GM12878 (cell line): ENCODE measurements around the gene ZNF225. TPM values are rescaled to one million over a fixed set of nuclear protein-coding genes. Genes with fewer than 3 reads are reported as not detected.

Source experiments
- polyA plus RNA-seq, 11 experiments: library from polyadenylated mRNA; depleted of rRNA in 4 of 11; unstranded in 6 of 11; stranded (reverse) in 5 of 11; fragments of >200 nt; fragmentation: Nextera tagmentation in 4 of 11; fragmentation: Illumina TruSeq in 1 of 11; extraction: Ambion mirVana in 4 of 11; extraction: Trizol in 1 of 11; gene quantifications; 1 replicate in 1 of 11; 2 replicates in 10 of 11; pipeline versions ENCODE4 v1.2.1 to v1.2.3, GENCODE V29; 2011 to 2016; ENCODE audit warnings: inconsistent platforms in 2 of 11, missing spikeins in 2 of 11, low read depth in 1 of 11
- small RNA-seq: library from RNA; depleted of rRNA; stranded (forward); fragments of <200 nt; gene quantifications from one replicate; pipeline ENCODE3, GENCODE V24; 2014
- total RNA-seq, 4 experiments: library from RNA; depleted of rRNA in 3 of 4; stranded (reverse); fragments of >200 nt in 3 of 4; fragmentation: Illumina TruSeq in 1 of 4; extraction: Trizol in 1 of 4; gene quantifications; 2 replicates each; pipeline versions ENCODE4 v1.2.1 to v1.2.3, GENCODE V29; 2013 to 2021

ZNF225 gene
- total and polyA plus RNA-seq, 10 of the 15 experiments (the other 5 are each of a cell fraction or from before 2014, with no cell fraction given), result 1.3 to 4.4 (median 2.6) TPM

Small RNA genes within 50 kb of the gene (small RNA-seq; reads per million reads assigned to genes)
- not detected for gene RNU6-902P

Other genes starting within 250 kb of the ZNF225 start
Only the 7 nearest of the 15 such genes appear.
- 4.0 and 4.1 TPM in 2 replicates for gene ZNF222, start 88.0 kb upstream of the ZNF225 start, total RNA-seq (2014; rRNA removed)
- 4.6 and 5.6 TPM in 2 replicates for gene ZNF222, start 88.0 kb upstream of the ZNF225 start, total RNA-seq (2014; rRNA removed; fragmentation: Illumina TruSeq; extraction: Trizol)
- gene ZNF222, start 88.0 kb upstream of the ZNF225 start, total RNA-seq (2021), result 2.9 and 3.9 TPM in 2 replicates
- gene ZNF222, start 88.0 kb upstream of the ZNF225 start, polyA plus RNA-seq (2011; rRNA removed), result 5.9 and 8.7 TPM in 2 replicates
- gene ZNF222, start 88.0 kb upstream of the ZNF225 start, polyA plus RNA-seq (2014; fragmentation: Illumina TruSeq; extraction: Trizol), result 4.4 and 7.4 TPM in 2 replicates
- gene ZNF222, start 88.0 kb upstream of the ZNF225 start, polyA plus RNA-seq (2014; fragmentation: Nextera tagmentation; extraction: Ambion mirVana), result 1 to 10 TPM; 3.3 to 4.7 TPM
- gene ZNF222, start 88.0 kb upstream of the ZNF225 start, polyA plus RNA-seq (2014; rRNA removed), result 3.2 and 4.6 TPM in 2 replicates
- gene ZNF222, start 88.0 kb upstream of the ZNF225 start, polyA plus RNA-seq (2016; fragmentation: Nextera tagmentation; extraction: Ambion mirVana), result 1 to 10 TPM; 2.3 to 2.4 TPM
- gene ZNF223, start 61.4 kb upstream of the ZNF225 start, total RNA-seq (2014; rRNA removed), result 0.11 TPM in 1 of 2 replicates, not detected in the other
- gene ZNF223, start 61.4 kb upstream of the ZNF225 start, total RNA-seq (2014; rRNA removed; fragmentation: Illumina TruSeq; extraction: Trizol), result 0.18 TPM in 1 of 2 replicates, not detected in the other
- not detected in 2 replicates for gene ZNF223, start 61.4 kb upstream of the ZNF225 start, total RNA-seq (2021)
- gene ZNF223, start 61.4 kb upstream of the ZNF225 start, polyA plus RNA-seq (2011; rRNA removed), result 3.7 and 5.0 TPM in 2 replicates
- 0.09 TPM in 1 of 2 replicates, not detected in the other for gene ZNF223, start 61.4 kb upstream of the ZNF225 start, polyA plus RNA-seq (2014; fragmentation: Illumina TruSeq; extraction: Trizol)
- gene ZNF223, start 61.4 kb upstream of the ZNF225 start, polyA plus RNA-seq (2014; fragmentation: Nextera tagmentation; extraction: Ambion mirVana), result under 1 TPM in 1 of 2 experiments, not detected in 1; 0.16 TPM
- gene ZNF223, start 61.4 kb upstream of the ZNF225 start, polyA plus RNA-seq (2014; rRNA removed), result 0.05 and 0.14 TPM in 2 replicates
- gene ZNF223, start 61.4 kb upstream of the ZNF225 start, polyA plus RNA-seq (2016; fragmentation: Nextera tagmentation; extraction: Ambion mirVana), result under 1 TPM in 1 of 2 experiments, not detected in 1; 0.20 TPM
- gene ZNF284, start 41.2 kb upstream of the ZNF225 start, total RNA-seq (2014; rRNA removed), result 0.45 and 0.49 TPM in 2 replicates
- 0.72 and 0.88 TPM in 2 replicates for gene ZNF284, start 41.2 kb upstream of the ZNF225 start, total RNA-seq (2014; rRNA removed; fragmentation: Illumina TruSeq; extraction: Trizol)
- gene ZNF284, start 41.2 kb upstream of the ZNF225 start, total RNA-seq (2021), result 0.53 and 0.82 TPM in 2 replicates
- 1.7 TPM in 2 replicates for gene ZNF284, start 41.2 kb upstream of the ZNF225 start, polyA plus RNA-seq (2011; rRNA removed)
- gene ZNF284, start 41.2 kb upstream of the ZNF225 start, polyA plus RNA-seq (2014; fragmentation: Illumina TruSeq; extraction: Trizol), result 0.48 and 0.62 TPM in 2 replicates
- under 1 TPM; 0.37 to 0.68 TPM for gene ZNF284, start 41.2 kb upstream of the ZNF225 start, polyA plus RNA-seq (2014; fragmentation: Nextera tagmentation; extraction: Ambion mirVana)
- gene ZNF284, start 41.2 kb upstream of the ZNF225 start, polyA plus RNA-seq (2014; rRNA removed), result 0.25 and 0.35 TPM in 2 replicates
- under 1 TPM; 0.60 TPM for gene ZNF284, start 41.2 kb upstream of the ZNF225 start, polyA plus RNA-seq (2016; fragmentation: Nextera tagmentation; extraction: Ambion mirVana)
- 17.2 and 21.7 TPM in 2 replicates for gene ZNF224, start 19.0 kb upstream of the ZNF225 start, total RNA-seq (2014; rRNA removed)
- 20.1 and 20.7 TPM in 2 replicates for gene ZNF224, start 19.0 kb upstream of the ZNF225 start, total RNA-seq (2014; rRNA removed; fragmentation: Illumina TruSeq; extraction: Trizol)
- 14.2 and 15.3 TPM in 2 replicates for gene ZNF224, start 19.0 kb upstream of the ZNF225 start, total RNA-seq (2021)
- 39.4 and 53.6 TPM in 2 replicates for gene ZNF224, start 19.0 kb upstream of the ZNF225 start, polyA plus RNA-seq (2011; rRNA removed)
- 18.0 and 25.7 TPM in 2 replicates for gene ZNF224, start 19.0 kb upstream of the ZNF225 start, polyA plus RNA-seq (2014; fragmentation: Illumina TruSeq; extraction: Trizol)
- 1 to 10 TPM; 6.8 to 7.8 TPM for gene ZNF224, start 19.0 kb upstream of the ZNF225 start, polyA plus RNA-seq (2014; fragmentation: Nextera tagmentation; extraction: Ambion mirVana)
- gene ZNF224, start 19.0 kb upstream of the ZNF225 start, polyA plus RNA-seq (2014; rRNA removed), result 17.0 and 20.1 TPM in 2 replicates
- 10 to 100 TPM; 12.4 to 17.2 TPM for gene ZNF224, start 19.0 kb upstream of the ZNF225 start, polyA plus RNA-seq (2016; fragmentation: Nextera tagmentation; extraction: Ambion mirVana)
- 6.3 and 6.8 TPM in 2 replicates for gene ZNF234, start 28.2 kb downstream of the ZNF225 start, total RNA-seq (2014; rRNA removed)
- gene ZNF234, start 28.2 kb downstream of the ZNF225 start, total RNA-seq (2014; rRNA removed; fragmentation: Illumina TruSeq; extraction: Trizol), result 8.1 and 8.9 TPM in 2 replicates
- 8.1 and 9.3 TPM in 2 replicates for gene ZNF234, start 28.2 kb downstream of the ZNF225 start, total RNA-seq (2021)
- 10.5 and 15.3 TPM in 2 replicates for gene ZNF234, start 28.2 kb downstream of the ZNF225 start, polyA plus RNA-seq (2011; rRNA removed)
- gene ZNF234, start 28.2 kb downstream of the ZNF225 start, polyA plus RNA-seq (2014; fragmentation: Illumina TruSeq; extraction: Trizol), result 5.3 and 6.0 TPM in 2 replicates
- gene ZNF234, start 28.2 kb downstream of the ZNF225 start, polyA plus RNA-seq (2014; fragmentation: Nextera tagmentation; extraction: Ambion mirVana), result 1 to 10 TPM; 2.7 to 2.8 TPM
- 4.2 and 5.1 TPM in 2 replicates for gene ZNF234, start 28.2 kb downstream of the ZNF225 start, polyA plus RNA-seq (2014; rRNA removed)
- gene ZNF234, start 28.2 kb downstream of the ZNF225 start, polyA plus RNA-seq (2016; fragmentation: Nextera tagmentation; extraction: Ambion mirVana), result 1 to 10 TPM; 4.7 TPM
- gene ZNF226, start 51.7 kb downstream of the ZNF225 start, total RNA-seq (2014; rRNA removed), result 13.7 and 16.5 TPM in 2 replicates
- gene ZNF226, start 51.7 kb downstream of the ZNF225 start, total RNA-seq (2014; rRNA removed; fragmentation: Illumina TruSeq; extraction: Trizol), result 17.8 and 20.3 TPM in 2 replicates
- 17.2 and 18.5 TPM in 2 replicates for gene ZNF226, start 51.7 kb downstream of the ZNF225 start, total RNA-seq (2021)
- gene ZNF226, start 51.7 kb downstream of the ZNF225 start, polyA plus RNA-seq (2011; rRNA removed), result 35.1 and 45.0 TPM in 2 replicates
- gene ZNF226, start 51.7 kb downstream of the ZNF225 start, polyA plus RNA-seq (2014; fragmentation: Illumina TruSeq; extraction: Trizol), result 18.2 and 21.5 TPM in 2 replicates
- gene ZNF226, start 51.7 kb downstream of the ZNF225 start, polyA plus RNA-seq (2014; fragmentation: Nextera tagmentation; extraction: Ambion mirVana), result 10 to 100 TPM; 35.1 to 35.3 TPM
- 11.7 and 17.3 TPM in 2 replicates for gene ZNF226, start 51.7 kb downstream of the ZNF225 start, polyA plus RNA-seq (2014; rRNA removed)
- 10 to 100 TPM; 18.1 to 19.9 TPM for gene ZNF226, start 51.7 kb downstream of the ZNF225 start, polyA plus RNA-seq (2016; fragmentation: Nextera tagmentation; extraction: Ambion mirVana)
- gene ZNF227, start 99.1 kb downstream of the ZNF225 start, total RNA-seq (2014; rRNA removed), result 14.7 and 15.0 TPM in 2 replicates
- gene ZNF227, start 99.1 kb downstream of the ZNF225 start, total RNA-seq (2014; rRNA removed; fragmentation: Illumina TruSeq; extraction: Trizol), result 22.4 and 22.9 TPM in 2 replicates
- 17.2 and 20.9 TPM in 2 replicates for gene ZNF227, start 99.1 kb downstream of the ZNF225 start, total RNA-seq (2021)
- gene ZNF227, start 99.1 kb downstream of the ZNF225 start, polyA plus RNA-seq (2011; rRNA removed), result 19.3 and 24.2 TPM in 2 replicates
- gene ZNF227, start 99.1 kb downstream of the ZNF225 start, polyA plus RNA-seq (2014; fragmentation: Illumina TruSeq; extraction: Trizol), result 16.0 and 17.2 TPM in 2 replicates
- gene ZNF227, start 99.1 kb downstream of the ZNF225 start, polyA plus RNA-seq (2014; fragmentation: Nextera tagmentation; extraction: Ambion mirVana), result 1 to 10 TPM; 4.3 to 5.1 TPM
- 9.8 and 10.8 TPM in 2 replicates for gene ZNF227, start 99.1 kb downstream of the ZNF225 start, polyA plus RNA-seq (2014; rRNA removed)
- gene ZNF227, start 99.1 kb downstream of the ZNF225 start, polyA plus RNA-seq (2016; fragmentation: Nextera tagmentation; extraction: Ambion mirVana), result 10 to 100 TPM; 10.9 to 11.0 TPM